Testis (tissue), 2 donors: ENCODE data around the gene ZNF416.

Source experiments
- POLR2A ChIP-seq: fragments of 450-650 bp; IDR thresholded peaks from one replicate; pipeline ENCODE4 v1.6.1; 2017; ENCODE audit warnings: antibody characterized with exemption, mild to moderate bottlenecking, moderate library complexity
- TF ChIP-seq, protein P1 (sequence below), 3 experiments: fragments of 450-650 bp in 2 of 3; fragments of 200-600 bp in 1 of 3; sonication (generic) in 1 of 3; IDR thresholded peaks; one replicate each; pipeline ENCODE4 v1.5.1; 2016 to 2019; ENCODE audit warnings: antibody characterized with exemption in 3 of 3, mild to moderate bottlenecking in 2 of 3, moderate library complexity in 1 of 3

DNA sequence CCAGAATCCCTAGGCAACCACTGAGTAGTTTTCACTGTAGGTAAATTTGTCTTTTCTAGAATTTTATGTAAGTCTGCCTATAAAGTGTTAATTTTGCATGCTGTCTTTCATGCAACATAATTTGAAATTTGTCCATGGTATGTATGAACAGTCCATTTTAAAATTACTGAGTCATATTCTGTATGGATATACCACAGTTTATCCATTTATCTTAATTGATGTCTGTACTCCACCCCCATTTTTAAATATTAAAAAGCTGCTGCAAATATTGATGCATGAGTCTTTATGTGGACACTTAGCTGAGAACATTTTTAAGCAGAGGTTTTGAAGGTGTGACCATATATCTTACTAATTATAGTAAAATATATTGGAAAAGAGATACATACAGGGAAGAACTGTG lies 44.4 kb upstream of the ZNF416 start:
- TF ChIP-seq, protein P1, sequence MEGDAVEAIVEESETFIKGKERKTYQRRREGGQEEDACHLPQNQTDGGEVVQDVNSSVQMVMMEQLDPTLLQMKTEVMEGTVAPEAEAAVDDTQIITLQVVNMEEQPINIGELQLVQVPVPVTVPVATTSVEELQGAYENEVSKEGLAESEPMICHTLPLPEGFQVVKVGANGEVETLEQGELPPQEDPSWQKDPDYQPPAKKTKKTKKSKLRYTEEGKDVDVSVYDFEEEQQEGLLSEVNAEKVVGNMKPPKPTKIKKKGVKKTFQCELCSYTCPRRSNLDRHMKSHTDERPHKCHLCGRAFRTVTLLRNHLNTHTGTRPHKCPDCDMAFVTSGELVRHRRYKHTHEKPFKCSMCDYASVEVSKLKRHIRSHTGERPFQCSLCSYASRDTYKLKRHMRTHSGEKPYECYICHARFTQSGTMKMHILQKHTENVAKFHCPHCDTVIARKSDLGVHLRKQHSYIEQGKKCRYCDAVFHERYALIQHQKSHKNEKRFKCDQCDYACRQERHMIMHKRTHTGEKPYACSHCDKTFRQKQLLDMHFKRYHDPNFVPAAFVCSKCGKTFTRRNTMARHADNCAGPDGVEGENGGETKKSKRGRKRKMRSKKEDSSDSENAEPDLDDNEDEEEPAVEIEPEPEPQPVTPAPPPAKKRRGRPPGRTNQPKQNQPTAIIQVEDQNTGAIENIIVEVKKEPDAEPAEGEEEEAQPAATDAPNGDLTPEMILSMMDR (IDR thresholded peaks at IDR 0.05), result no peak
- TF ChIP-seq POLR2A, result no peak
